ENCODE measurements around the gene DNAH17. TPM values are rescaled to one million over a fixed set of nuclear protein-coding genes. Genes with fewer than 3 reads are reported as not detected.

DNAH17 gene
- total RNA-seq, 1 experiment from 2014 or later, result 0.02 TPM

GRCh38 chr17:78395155-78395554, 182.0 kb downstream of the DNAH17 start:
- DNase-seq (ENCODE audit: low spot score), result no peak

DNA sequence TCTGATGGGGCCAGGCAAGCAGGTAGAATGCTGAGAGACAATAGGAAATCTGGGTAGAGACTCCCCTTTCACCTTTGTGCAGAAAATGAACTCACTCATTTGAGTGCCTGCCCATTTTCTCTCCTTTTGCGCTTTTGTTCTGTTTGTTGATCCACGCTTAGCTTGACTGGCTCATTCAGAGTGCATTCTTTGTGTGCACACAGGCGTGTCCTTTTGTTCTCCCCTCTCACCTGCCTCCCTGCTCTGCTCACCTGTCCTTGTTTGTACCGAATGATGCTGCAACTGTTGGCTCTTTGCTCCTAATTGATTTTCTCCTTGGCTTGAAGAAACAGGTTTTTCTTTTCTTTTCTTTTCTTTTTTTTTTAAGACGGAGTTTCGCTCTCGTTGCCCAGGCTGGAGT, 183.0 kb downstream of the DNAH17 start:
- DNase-seq (ENCODE audit: low spot score), result no peak

GRCh38 chr17:78393575-78393974, 183.6 kb downstream of the DNAH17 start:
- no peak for DNase-seq (ENCODE audit: low spot score)

- DNase-seq (ENCODE audit: low spot score), result no peak
Measured at GRCh38 chr17:78392295-78392694, 184.9 kb downstream of the DNAH17 start.

- DNase-seq (ENCODE audit: low spot score), result peak; percentile 70
Measured at GRCh38 chr17:78391843-78392242, 185.4 kb downstream of the DNAH17 start.

GRCh38 chr17:78391051-78391431, 186.2 kb downstream of the DNAH17 start:
- no peak for DNase-seq (ENCODE audit: low spot score)

- peak; percentile 75 for DNase-seq (ENCODE audit: low spot score)
Measured at GRCh38 chr17:78390241-78391050, 186.8 kb downstream of the DNAH17 start.

DNA sequence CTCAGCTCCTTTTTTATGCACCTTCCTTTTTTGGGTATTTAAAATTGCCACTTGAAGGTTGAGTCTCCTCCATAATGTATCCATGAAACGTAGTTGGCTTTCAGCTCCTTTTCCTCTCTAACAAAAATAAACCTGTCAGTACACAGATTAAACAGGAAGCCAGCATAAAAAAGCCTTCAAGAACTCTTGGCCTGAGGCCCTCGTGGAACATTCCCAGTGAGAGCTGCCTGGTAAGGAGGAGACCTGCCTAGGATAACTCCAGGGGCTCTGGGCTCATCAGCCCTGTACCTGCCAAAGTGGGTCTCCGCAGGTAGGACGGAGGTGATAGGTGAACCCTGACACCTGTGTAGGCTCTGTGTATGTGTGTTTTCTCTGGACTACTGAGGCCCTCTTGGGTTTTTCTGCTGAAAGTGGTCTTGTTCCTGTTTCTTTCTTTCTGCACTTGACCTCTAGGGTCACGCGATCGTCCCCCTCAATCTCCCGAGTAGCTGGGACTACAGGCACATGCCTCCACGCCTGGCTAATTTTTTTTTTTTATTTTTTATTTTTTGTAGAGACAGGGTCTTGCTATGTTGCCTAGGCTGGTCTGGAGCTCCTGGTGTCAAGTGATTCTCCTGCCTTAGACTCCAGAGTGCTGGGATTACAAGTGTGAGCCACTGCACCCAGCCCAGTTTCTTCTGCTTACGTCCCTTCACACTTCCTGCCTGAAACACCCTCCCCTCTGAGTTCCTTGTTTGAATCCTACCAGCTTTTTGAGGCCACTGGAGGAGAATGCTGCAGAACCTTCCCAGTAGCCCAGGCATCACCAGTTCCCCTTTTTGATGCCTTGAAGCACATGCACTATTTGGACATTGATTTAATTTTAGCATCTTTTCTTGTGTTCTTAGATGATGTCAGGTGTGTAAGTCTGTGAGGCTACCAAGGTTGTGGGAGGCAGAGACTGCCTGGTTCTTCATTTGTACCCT, 188.9 kb downstream of the DNAH17 start:
- no peak for DNase-seq (ENCODE audit: low spot score)

DNA sequence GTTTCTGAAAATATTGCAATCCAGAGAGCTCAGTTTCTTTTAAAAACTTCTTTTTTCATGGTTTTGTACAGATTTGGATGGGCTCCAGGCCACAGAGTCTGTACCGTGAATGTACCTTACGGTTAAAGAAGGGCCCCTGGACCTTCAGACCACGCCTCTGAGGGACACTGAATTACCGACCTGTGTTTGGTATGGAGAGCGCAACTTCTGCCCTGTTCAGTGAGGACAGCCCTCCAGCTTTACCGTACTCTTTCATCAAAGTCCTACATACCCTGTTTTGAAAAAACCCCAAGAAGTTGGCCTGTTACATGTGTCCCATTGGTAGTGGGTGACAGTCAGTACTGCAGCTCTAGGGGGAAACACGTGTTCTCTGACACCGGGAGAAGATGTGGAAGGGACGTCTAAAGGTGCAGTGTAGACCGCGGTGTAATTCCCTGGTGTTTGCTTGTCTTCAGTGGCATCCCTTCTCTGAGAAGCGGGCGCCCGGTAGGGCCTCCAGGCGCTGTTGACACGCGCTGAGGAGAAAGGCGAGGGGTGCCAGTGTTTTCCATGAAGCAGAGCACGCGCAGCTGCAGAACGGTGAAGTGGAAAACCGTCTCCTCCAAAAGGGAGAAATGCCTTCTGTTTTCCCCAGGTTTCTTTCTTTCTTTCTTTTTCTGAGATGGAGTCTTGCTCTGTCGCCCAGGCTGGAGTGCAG, 192.6 kb downstream of the DNAH17 start:
- no peak for DNase-seq (ENCODE audit: low spot score)

DNA sequence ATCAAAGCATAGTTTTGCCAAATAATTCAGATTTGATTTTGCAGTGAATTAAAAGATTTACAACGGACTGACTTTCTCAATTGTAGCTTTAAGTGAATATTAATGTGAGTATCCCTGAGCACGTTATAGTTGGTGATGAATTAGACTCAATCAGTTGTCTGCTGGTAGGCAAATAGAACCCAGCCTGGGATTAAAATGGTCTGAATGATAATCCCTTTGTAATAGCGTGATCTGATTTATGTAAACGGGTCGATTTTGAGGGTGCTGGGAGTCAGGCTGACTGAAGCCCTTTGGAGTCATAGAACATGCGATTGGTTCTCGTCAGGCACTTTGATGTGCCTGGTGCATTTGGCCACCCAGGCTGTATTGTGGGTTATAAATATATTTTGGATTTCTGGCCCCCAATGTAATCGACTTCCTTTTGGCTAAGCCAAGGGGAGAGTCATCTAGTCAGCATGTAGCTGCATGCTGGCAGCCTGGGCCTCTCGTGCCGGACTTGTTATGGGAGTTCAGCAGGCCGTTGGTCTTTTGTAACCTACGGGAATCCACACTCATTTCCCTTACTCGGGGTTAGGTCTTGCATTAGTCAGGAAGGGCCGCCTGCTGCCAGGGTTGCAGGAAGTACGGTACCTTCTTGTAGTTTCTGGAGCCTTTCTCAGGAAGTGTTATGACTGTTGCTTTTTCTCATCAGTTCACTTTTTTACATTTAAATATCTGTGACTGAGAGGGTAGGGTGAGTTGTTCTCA, 193.3 kb downstream of the DNAH17 start:
- no peak for DNase-seq (ENCODE audit: low spot score)

DNA sequence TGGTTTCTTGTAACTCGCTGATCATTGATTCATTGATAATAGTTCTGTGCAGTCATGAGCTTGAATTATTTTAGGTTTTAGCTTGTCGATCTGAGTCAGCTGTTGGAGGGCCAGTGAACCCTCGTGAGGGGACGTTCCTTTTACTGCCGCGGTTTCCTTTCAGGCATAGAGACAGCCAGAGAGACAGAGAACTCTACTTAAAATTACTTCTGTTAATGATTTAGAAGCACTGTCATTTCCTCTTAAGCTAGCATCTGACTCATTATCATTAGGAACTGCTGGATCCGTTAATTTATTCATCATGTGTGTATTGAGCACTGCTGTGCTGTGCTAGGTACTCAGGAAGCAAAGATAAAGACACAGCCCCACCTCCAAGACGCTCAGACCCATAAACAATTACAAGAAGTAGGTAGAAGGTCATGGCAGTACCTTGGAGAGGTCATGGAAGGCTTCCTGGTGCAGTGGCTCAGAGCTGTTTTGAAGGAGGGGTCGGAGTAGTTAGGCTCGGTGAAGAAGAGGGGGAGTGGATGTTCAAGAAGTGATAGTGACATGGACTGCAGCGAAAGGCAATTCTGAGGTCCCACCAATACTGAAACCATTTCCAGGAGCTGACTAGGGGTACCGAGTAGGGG, 195.5 kb downstream of the DNAH17 start:
- DNase-seq (ENCODE audit: low spot score), result no peak

DNA sequence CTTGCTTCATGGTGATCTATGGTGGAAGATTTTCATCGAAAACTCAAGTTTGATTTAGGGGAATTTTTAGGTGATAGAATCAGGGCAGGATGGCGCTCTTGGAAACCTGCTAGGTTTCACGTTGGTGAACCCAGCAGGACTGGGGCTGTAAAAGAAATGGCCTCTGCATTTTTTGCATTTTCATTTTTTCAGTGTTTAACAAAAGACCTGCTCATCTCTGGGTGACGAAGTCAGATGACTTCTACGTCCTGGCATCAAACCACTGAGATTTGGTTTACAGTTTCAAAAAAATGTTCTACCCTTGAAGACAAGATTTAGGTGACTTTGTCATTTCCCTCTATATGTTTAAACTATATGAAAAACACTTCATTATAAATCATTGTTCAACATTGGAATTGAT, 196.8 kb downstream of the DNAH17 start:
- no peak for DNase-seq (ENCODE audit: low spot score)

DNA sequence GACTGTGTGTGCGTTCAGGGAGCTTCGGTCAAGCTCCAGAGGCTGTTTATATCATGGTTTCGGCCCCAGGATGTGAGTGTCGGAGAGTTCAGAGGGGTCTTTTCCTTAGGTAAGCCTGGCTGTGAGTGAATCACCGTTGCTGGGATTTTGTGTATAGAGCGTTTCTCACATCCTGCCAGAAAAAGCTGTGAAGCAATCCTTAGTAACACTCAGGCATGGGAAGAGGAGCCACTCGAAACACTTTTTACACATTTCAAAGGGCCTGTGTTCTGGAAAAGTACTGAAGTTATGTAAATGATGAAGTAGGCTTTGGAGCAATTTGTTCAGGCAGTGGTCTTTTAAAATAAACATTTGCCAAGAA, 198.1 kb downstream of the DNAH17 start:
- DNase-seq (ENCODE audit: low spot score), result no peak

- DNase-seq (ENCODE audit: low spot score), result peak; percentile 59
Measured at GRCh38 chr17:78378225-78379130, 198.7 kb downstream of the DNAH17 start, which contains the start of gene PGS1. Gene PGS1 (plus strand): TSS chr17:78378649. CDS start chr17:78378666, 17 bp downstream.

- DNase-seq (ENCODE audit: low spot score), result no peak
Measured at GRCh38 chr17:78377858-78378224, 199.4 kb downstream of the DNAH17 start.

- DNase-seq (ENCODE audit: low spot score), result no peak
Measured at GRCh38 chr17:78376161-78376560, 201.0 kb downstream of the DNAH17 start.

DNA sequence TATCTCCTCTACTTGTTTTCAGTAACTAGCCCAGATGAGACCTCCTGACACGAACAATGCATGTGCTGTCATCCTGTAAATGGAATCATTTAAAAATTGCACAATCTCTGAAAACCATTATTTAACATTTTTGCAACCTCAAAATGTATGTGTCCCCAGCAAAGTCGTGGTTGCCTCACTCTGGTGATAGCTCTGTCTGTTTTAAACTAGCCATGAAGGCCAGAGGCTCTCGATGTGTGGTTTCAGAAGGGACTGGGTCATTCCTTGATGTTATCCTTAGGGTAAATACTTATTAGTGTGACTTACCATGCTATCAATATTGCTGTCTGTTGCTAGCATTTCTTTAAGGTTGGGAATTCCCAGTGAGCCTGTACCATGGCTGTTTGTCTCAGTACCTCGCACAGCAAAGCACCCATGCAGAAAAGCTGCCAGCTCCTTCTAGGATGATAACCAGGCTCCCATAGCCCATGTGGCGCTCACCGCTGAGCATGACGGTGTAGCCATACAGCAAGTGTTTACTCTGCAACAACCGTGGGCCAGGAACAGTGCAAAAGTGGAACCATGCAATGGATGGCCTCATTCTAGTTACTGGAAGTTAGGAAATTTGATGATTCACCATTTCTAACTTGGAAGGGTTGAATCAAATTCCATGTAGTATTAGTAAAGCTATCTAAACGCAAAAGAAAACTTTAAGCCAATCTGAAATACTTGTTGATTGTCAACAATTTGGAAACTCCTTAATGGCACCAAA, 201.6 kb downstream of the DNAH17 start:
- peak; percentile 86 for DNase-seq (ENCODE audit: low spot score)

- no peak for DNase-seq (ENCODE audit: low spot score)
Measured at GRCh38 chr17:78374631-78375274, 202.4 kb downstream of the DNAH17 start.

DNA sequence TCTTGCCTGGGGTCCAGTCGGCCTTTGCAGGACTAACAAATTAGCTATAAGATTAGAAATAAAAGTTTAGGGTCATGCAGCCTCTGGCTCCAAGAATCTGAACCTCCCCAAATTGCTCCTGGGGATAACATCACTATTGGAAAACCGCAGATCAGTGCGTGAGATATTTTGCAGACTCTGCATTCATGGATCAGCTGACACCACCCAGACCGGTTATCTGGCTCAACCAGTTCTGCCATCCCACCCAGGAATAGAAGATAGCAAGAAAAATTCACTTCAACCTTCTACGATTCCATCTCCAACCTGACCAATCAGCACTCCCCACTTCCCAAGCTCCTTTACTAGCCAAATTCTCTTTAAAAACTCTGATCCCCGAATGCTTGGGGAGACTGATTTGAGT, 203.0 kb downstream of the DNAH17 start:
- DNase-seq (ENCODE audit: low spot score), result no peak
